Measurements from ENCODE around the gene CLEC7A.

Gene CLEC7A

DNA sequence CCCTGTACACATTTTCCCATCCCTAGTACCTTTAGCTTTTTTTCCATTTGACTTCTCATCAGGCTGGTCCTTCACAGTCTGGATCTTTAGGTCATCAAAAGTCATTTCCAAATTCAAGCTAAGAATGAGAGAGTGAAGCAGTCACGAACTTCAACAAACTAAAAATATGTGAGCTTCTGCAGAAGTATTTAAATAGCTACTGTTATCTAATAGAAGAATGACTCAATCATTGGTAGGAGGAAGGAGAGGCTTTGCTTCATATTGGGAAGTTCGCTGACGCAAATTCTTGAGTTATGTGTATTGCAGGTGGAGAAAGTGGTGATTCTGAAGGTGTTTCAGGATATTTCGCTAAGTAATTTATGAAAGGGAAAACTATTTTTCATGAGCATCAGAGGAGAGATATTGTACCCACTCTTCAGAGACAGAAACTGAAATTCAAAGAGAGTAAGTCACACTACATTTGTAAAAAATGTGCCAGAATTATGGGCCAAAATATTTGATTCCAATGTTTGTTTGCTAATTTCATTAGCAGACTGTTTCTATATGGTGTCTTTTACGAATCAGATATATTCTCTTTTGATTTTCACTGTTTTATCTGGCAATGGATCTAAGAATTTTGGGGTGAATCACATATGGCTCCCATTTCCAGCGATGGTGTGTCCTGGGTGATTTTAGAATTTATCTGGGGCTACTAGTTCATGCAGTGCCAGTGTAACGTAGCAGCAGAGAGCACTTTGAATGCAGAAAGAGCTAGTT is 42.2 kb upstream of the CLEC7A start, which contains the start of gene OLR1:
Gene OLR1 (minus strand): TSS at position 160 of the 756 bp plus-strand sequence. CDS start 55 bp downstream, at position 105.
- Mint-ChIP-seq H3K36me3 (ENCODE audit: low read depth) (no peaks in the 10 kb centered on the region), H3K27me3 (ENCODE audit: low read depth) (peaks cover 7% of the 10 kb centered on the region), H3K4me3 (no peak within 1 kb of the TSS), H3K9me3 (no peaks in the 10 kb centered on the region), H3K4me1 (no peaks in the 10 kb centered on the region), H3K27ac (no peak within 1 kb of the TSS)
- TF ChIP-seq, protein P1, sequence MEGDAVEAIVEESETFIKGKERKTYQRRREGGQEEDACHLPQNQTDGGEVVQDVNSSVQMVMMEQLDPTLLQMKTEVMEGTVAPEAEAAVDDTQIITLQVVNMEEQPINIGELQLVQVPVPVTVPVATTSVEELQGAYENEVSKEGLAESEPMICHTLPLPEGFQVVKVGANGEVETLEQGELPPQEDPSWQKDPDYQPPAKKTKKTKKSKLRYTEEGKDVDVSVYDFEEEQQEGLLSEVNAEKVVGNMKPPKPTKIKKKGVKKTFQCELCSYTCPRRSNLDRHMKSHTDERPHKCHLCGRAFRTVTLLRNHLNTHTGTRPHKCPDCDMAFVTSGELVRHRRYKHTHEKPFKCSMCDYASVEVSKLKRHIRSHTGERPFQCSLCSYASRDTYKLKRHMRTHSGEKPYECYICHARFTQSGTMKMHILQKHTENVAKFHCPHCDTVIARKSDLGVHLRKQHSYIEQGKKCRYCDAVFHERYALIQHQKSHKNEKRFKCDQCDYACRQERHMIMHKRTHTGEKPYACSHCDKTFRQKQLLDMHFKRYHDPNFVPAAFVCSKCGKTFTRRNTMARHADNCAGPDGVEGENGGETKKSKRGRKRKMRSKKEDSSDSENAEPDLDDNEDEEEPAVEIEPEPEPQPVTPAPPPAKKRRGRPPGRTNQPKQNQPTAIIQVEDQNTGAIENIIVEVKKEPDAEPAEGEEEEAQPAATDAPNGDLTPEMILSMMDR (IDR thresholded peaks at IDR 0.05; ENCODE audit: unreplicated experiment in 3 of 3): no peak

DNA sequence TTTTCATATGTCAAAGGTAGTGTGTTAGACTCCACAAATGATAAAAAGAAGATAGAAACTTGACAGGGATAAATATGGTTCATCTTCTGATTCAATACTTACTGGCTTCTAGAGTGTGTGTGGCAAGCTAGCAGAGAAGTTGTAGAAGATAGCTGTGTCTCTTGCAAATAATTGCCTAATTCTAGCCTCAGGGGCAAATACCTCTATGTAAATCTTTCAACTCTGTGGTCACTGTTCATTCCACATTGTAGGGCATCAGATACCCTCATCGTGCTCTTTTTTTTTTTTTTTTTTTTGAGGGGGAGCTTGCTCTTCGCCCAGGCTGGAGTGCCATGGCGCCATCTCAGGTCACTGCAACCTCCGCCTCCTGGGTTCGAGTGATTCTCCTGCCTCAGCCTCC is 40.2 kb upstream of the CLEC7A start:
- Mint-ChIP-seq H3K4me3 (no peak overlapping the region), H3K27ac (no peak overlapping the region), H3K4me1 (no peaks in the 10 kb centered on the region), H3K9me3 (no peaks in the 10 kb centered on the region), H3K36me3 (ENCODE audit: low read depth) (no peaks in the 10 kb centered on the region), H3K27me3 (ENCODE audit: low read depth) (peaks cover 4% of the 10 kb centered on the region)
- TF ChIP-seq, protein P1 (IDR thresholded peaks at IDR 0.05; ENCODE audit: unreplicated experiment in 3 of 3): no peak

DNA sequence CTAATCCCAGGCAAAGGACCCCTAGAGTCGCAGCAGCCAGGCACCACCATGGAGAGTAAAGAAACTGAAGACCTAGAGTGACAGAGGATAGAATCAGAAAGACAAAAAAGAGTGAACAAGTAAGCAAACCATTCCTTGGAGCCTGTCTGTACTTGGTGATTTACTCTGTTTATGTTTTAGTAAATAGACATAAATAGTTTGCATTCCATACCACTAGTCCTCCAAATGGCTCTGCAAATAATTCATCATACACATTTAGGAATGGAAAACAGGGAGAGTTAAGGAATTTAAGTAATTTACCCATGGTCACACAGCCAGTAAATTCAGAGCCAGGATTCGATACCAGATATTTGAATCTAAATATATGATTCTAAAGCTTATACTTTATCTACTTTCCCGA is 39.1 kb upstream of the CLEC7A start:
- Mint-ChIP-seq H3K27ac (no peak overlapping the region), H3K9me3 (no peaks in the 10 kb centered on the region), H3K27me3 (ENCODE audit: low read depth) (peaks cover 1% of the 10 kb centered on the region), H3K4me3 (no peak overlapping the region), H3K36me3 (ENCODE audit: low read depth) (no peaks in the 10 kb centered on the region), H3K4me1 (no peaks in the 10 kb centered on the region)
- TF ChIP-seq, protein P1 (IDR thresholded peaks at IDR 0.05; ENCODE audit: unreplicated experiment in 3 of 3): no peak

DNA sequence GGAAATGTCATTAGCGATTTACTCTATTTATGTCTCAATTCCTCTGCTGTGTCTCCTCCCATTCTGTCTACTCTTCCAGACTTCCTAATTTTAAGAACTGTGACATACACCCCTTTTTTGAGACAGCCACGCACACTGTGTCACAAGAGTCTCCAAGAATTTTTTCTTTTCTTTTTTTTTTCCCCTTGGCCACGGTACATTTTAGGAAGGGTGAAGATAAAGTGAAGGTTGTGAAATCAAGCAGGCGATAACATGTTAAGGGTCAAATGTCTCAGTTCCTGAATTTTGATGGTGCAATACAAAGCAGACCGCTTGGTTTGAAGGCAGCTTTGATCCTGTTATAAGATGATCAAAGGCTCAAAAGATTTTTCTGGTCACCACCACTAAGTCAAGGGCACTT is 37.6 kb upstream of the CLEC7A start:
- TF ChIP-seq, protein P1 (IDR thresholded peaks at IDR 0.05; ENCODE audit: unreplicated experiment in 3 of 3): no peak
- Mint-ChIP-seq H3K4me3 (no peak overlapping the region), H3K9me3 (no peaks in the 10 kb centered on the region), H3K27ac (no peak overlapping the region), H3K27me3 (ENCODE audit: low read depth) (no peaks in the 10 kb centered on the region), H3K4me1 (no peaks in the 10 kb centered on the region), H3K36me3 (ENCODE audit: low read depth) (no peaks in the 10 kb centered on the region)

DNA sequence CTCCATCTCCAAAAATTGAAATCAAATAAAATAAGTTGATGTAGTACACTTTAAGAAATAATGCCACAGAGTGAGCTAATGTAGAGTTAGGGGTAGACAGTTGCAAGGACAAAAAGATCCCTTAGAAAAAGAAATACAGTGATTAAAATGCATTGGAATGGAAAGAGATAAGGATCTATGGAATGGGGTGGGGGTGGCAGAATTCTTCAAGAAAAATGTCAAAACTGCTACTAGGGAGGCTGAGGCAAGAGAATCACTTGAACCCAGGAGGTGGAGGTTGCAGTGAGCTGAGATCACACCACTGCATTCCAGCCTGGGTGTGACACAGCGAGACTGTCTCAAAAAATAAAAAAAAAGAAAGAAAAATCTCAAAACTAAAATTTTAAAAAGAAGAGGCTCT is 35.4 kb upstream of the CLEC7A start:
- Mint-ChIP-seq H3K4me3 (no peak overlapping the region), H3K4me1 (peaks cover 4% of the 10 kb centered on the region), H3K27ac (no peak overlapping the region), H3K27me3 (ENCODE audit: low read depth) (no peaks in the 10 kb centered on the region), H3K36me3 (ENCODE audit: low read depth) (no peaks in the 10 kb centered on the region), H3K9me3 (no peaks in the 10 kb centered on the region)
- TF ChIP-seq, protein P1 (IDR thresholded peaks at IDR 0.05; ENCODE audit: unreplicated experiment in 3 of 3): no peak

DNA sequence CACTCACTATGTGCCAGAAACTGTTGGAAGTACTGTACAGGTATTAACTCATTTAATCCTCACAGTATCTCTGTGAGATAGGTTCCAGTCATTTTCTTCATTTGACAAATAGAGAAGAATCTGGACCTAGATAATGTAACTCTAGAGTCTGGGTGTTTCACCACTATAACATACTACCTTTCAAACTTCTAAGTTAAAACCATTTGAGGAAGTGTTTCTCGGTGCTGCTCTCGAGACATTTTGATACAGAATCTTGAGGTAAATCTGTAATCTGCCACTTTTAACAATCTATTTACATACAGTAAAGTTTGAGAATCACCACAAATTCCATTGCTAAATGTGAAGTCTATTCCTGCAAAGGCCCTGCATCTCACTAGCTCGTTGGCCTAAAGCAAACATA is 33.1 kb upstream of the CLEC7A start:
- H3K4me1 Mint-ChIP-seq: peaks cover 5% of the 10 kb centered on the region
- no peaks in the 10 kb centered on the region for H3K9me3 Mint-ChIP-seq
- no peak overlapping the region for H3K4me3 Mint-ChIP-seq

More for the DNA sequence above, 33.1 kb upstream of the CLEC7A start:
- H3K36me3 Mint-ChIP-seq (ENCODE audit: low read depth): no peaks in the 10 kb centered on the region
- TF ChIP-seq, protein P1 (IDR thresholded peaks at IDR 0.05; ENCODE audit: unreplicated experiment in 3 of 3): no peak
- H3K27me3 Mint-ChIP-seq (ENCODE audit: low read depth): no peaks in the 10 kb centered on the region
- no peak overlapping the region for H3K27ac Mint-ChIP-seq

All from nephron (organoid).